Measurements from ENCODE around the gene CASP2.

DNA sequence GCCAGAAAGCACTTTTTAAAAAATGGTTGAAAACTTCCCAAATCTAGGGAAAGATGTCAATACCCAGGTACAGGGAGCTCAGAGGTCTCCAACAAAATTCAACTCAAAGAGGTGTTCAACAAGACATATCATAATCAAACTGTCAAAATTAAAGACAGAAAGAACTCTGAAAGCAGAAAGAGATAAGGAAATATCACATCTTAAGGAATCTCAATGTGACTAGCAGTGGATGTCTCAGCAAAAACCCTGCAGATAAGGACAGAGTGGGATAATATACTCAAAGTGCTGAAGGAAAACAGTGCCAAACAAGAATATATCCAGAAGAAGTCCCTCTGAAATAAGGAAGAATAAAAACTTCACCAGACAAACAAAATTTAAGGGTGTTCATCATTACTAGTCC is 38.0 kb upstream of the CASP2 start:
- TF ChIP-seq, protein P1, sequence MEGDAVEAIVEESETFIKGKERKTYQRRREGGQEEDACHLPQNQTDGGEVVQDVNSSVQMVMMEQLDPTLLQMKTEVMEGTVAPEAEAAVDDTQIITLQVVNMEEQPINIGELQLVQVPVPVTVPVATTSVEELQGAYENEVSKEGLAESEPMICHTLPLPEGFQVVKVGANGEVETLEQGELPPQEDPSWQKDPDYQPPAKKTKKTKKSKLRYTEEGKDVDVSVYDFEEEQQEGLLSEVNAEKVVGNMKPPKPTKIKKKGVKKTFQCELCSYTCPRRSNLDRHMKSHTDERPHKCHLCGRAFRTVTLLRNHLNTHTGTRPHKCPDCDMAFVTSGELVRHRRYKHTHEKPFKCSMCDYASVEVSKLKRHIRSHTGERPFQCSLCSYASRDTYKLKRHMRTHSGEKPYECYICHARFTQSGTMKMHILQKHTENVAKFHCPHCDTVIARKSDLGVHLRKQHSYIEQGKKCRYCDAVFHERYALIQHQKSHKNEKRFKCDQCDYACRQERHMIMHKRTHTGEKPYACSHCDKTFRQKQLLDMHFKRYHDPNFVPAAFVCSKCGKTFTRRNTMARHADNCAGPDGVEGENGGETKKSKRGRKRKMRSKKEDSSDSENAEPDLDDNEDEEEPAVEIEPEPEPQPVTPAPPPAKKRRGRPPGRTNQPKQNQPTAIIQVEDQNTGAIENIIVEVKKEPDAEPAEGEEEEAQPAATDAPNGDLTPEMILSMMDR (IDR thresholded peaks at IDR 0.05; ENCODE audit: low read depth, low read length), result no peak
- TF ChIP-seq EZH2phosphoT487 (IDR thresholded peaks at IDR 0.05; ENCODE audit: low read depth), result no peak
